ENCODE data around the gene SEZ6. TPM values are rescaled to one million over a fixed set of nuclear protein-coding genes. Genes with fewer than 3 reads are reported as not detected.

Gene SEZ6, protein sequence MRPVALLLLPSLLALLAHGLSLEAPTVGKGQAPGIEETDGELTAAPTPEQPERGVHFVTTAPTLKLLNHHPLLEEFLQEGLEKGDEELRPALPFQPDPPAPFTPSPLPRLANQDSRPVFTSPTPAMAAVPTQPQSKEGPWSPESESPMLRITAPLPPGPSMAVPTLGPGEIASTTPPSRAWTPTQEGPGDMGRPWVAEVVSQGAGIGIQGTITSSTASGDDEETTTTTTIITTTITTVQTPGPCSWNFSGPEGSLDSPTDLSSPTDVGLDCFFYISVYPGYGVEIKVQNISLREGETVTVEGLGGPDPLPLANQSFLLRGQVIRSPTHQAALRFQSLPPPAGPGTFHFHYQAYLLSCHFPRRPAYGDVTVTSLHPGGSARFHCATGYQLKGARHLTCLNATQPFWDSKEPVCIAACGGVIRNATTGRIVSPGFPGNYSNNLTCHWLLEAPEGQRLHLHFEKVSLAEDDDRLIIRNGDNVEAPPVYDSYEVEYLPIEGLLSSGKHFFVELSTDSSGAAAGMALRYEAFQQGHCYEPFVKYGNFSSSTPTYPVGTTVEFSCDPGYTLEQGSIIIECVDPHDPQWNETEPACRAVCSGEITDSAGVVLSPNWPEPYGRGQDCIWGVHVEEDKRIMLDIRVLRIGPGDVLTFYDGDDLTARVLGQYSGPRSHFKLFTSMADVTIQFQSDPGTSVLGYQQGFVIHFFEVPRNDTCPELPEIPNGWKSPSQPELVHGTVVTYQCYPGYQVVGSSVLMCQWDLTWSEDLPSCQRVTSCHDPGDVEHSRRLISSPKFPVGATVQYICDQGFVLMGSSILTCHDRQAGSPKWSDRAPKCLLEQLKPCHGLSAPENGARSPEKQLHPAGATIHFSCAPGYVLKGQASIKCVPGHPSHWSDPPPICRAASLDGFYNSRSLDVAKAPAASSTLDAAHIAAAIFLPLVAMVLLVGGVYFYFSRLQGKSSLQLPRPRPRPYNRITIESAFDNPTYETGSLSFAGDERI
- under 1 TPM; 0.12 to 0.31 TPM for total RNA-seq
- long read RNA-seq, result 0 reads

DNA sequence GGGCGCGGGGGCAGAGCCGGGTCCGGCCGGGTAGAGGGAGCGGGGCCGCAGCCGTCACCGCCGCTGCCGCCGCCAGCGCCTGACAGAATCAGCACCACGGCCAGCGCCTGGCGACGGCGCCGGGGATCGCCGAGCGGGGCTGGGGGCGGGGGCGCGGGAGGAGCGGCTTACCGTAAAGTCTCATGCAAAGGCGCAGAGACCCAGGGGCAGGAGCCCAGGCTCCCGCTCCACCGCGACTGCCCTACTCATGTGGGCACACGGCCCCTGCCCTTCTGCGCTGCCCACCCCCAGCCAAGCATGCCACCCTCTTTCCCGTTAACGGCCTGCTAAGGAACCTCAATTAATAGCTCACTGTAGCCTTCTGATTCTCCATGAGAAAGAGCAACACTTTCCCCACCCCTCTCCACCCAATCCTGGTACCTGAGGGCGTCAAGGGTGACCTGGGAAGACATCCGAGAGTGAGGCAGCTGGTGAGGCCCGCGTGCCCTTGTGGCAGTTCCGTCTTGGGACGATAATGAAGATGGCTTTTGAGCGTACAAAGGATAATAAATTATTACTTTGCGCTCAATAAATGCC lies at the start of gene SEZ6:
Gene SEZ6 (minus strand): TSS at position 98 of the 576 bp plus-strand sequence. CDS start 164 bp downstream, outside the sequence.
- intact Hi-C loops (cut with DNase I), result no loop called here
- ATAC-seq (peak; percentile 87 to 94), DNase-seq (peak; percentile 78)

DNA sequence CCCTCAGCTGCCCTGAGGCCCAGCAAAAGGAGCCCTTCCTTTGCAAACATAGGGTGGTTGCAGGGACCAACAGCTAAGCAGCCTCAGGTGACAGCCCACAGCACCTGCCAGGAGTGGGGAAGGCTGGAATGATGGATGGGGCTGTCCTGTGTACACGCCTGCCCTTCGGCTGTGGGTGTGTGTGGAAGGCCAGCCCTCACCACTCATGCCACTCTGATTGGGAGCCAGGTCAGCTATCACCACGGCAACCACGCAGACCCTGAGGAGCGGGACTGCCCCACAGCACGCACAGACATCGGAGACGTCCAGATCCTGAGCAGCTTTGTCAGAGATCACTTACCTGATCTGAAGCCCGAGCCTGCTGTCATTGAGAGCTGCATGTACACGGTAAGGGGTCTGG lies 49.0 kb upstream of the SEZ6 start:
- intact Hi-C loops (cut with DNase I), result no loop called here
- no peak for DNase-seq
- no peak for ATAC-seq

DNA sequence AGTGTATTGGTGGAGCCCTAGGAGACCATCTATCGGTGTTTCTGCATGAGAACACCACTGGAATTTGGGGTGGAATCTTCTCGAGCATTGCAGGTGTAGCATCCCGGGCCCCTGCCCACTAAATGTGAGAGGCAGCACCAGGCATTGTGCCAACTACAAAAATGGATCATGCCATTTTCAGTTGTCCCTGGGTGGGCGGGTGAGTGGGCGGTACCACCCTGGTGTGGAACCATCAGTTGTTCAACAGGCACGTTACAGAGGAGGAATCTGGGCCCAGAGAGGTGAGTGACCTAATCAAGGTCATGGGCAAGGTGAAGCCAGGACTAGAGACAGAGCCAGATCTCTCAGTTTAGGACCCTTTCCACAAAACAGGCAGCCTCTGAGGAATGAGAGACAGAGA lies 45.9 kb upstream of the SEZ6 start:
- ATAC-seq, result no peak
- intact Hi-C loops (cut with DNase I), result no loop called here
- no peak for DNase-seq

DNA sequence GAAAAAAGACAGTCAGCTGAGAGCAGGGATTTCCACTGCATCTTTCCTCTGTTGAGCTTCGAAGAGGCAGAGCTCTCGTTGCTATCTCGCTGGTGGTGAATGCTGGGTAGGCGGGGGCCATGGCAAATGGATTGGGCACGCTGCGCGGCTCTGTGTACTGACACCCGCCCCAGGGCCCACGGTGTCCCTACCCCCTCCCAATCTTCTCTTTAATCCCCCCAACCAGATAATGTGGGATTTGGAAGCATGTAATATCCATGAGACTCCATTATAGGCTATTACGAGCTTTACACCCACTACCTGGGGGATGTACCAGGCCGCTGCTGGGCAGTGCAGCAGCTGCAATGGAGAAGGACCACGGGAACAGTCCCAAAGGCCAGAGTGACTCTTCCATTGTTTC lies 45.4 kb upstream of the SEZ6 start:
- ATAC-seq (no peak), DNase-seq (no peak)
- intact Hi-C loops (cut with DNase I), result no loop called here

DNA sequence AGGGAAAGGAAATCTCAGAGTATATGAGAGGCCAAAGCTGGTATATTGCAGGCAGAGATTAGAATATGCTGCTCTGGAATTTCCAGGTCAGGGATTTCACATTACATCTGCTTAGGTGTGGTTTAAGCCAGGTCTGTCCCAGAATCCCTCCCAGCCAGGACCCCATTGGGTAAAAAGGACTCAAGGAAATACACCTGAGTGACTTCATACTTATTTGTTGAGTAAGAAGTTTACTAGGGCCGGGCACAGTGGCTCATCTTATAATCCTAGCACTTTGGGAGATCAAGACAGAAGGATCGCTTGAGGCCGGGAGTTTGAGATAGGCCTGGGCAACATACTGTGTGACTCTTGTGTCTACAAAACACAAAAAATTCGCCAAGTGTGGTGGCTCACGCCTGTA lies 44.3 kb upstream of the SEZ6 start:
- ATAC-seq (no peak), DNase-seq (no peak)
- intact Hi-C loops (cut with DNase I), result no loop called here

DNA sequence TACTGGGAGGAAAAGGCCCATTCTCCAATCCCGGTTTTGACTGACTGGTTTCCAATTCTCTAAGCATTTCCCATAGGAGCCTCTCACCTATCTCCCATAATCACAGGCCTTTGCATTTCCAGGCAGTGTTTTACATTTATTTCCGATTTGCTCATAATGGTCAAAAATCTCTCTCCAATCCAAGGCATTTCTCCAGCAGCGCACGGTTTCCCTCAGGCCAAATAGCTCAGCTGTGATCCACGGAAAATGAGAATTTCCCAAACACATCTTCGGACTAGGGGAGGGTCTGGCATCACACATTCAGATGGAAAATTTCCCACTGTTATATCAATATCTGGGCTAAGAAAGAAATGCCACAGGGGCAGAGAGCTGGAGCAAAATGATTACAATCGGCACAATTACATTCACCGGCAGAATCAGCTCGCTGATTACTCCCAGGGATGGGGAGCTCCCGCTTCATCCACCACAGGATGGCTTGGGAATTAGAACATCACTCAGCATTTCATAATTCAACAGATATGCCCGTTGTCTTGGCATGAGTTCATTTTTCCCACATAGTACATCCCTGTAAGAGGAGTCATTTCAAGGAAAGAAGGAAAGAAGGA lies 43.8 kb upstream of the SEZ6 start:
- DNase-seq, result no peak
- intact Hi-C loops (cut with DNase I), result no loop called here
- ATAC-seq, result peak in 1 of 2 donors; percentile 12

DNA sequence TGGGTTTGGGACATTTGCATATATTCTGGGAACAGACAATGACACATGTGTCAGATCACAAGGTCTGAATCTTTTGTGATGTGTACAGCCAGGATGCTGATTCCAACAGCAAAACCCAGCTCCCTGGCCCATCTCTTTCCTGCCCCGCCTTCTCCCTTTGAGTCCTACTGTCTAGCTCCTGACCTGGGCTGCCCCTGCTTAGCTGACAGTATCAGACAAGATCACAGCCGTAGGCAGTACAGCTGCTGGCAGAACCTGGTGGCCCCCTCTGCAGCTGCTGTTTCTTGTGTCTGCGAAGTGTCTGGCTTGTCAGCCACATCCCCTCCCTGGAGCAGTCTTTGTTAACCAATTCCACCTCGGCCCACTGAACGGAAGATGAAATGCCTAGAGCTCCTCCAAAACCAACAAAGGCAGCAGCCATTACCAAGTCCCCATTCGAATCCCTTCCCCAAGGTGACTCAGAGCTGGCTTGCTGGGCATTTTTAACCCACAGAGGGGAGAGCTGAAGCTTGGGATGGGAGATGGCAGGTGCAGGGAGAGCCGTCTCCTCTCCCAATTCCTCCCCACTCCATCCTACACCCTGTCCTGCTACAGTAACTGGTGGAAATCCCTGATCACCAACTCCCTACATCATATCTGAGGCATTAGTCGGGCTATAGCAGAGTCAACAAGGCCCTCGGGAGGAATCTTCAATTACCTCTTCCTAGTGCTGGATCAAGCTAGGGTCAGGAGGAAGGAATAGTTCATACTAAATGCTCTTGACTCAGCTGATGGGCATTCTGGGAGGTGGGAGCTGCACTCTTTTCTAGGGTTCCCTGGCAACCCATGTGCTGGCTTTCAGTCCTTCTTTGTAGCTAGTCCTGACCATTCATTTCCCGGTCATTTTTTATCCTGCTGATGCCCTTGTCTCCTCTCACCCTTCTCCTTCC lies 42.9 kb upstream of the SEZ6 start:
- peak in 1 of 2 donors; percentile 41 for ATAC-seq
- DNase-seq, result no peak
- intact Hi-C loops (cut with DNase I), result no loop called here

DNA sequence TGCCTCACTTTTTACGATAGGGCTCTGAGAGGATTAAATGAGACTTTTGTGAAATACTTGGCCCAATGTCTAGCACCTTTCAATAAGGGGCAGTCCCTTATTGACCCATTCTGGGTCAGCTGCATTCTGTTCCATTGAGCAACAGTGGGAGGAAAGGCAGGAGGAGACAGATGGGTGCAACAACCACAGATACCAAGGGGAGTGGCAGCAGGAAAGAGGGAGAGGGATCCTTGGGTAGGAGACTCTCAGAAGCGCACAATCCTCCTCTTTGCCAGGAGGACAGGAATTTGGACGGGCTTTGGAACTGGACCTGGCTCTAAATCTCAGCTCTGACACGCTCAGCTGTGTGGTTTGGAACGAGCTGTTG lies 40.6 kb upstream of the SEZ6 start:
- DNase-seq (no peak), ATAC-seq (peak in 1 of 2 donors; percentile 59)
- intact Hi-C loops (cut with DNase I), result no loop called here

DNA sequence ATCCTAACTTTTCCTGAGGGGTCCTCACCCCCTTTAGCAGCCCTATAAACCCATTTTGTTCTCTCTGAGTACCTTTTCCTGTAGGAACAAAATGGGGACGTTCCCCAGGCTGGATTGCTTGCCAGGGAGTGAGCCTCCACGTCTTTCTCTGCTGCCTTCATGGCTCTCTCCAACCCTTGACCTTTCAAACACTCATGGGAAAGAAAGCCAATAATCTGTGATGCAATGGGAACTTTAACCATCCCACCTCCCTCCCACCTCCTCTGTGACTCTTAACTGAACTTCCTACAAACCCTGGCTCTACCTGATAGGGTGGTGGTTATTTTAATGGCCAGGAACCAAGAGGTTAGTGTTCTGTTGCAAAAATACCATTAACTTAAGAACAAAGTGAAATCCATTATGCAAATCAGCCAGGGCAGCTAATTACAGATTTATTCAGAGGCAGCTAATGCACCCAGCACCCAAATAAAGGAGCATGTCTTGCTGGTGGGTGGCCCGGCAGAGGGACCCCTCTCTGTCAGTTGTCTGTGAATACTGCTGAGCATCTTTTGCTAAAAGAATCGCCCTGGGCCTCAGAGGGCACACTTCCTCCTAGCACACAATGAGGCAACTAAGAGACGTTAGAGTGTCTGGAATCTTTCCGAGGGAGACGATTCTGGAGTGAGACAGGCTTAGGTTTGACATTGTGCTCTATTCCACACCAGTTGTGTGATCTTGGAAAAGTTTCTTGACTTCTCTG lies 40.1 kb upstream of the SEZ6 start:
- intact Hi-C loops (cut with DNase I), result no loop called here
- ATAC-seq (peak in 1 of 2 donors; percentile 22), DNase-seq (no peak)

DNA sequence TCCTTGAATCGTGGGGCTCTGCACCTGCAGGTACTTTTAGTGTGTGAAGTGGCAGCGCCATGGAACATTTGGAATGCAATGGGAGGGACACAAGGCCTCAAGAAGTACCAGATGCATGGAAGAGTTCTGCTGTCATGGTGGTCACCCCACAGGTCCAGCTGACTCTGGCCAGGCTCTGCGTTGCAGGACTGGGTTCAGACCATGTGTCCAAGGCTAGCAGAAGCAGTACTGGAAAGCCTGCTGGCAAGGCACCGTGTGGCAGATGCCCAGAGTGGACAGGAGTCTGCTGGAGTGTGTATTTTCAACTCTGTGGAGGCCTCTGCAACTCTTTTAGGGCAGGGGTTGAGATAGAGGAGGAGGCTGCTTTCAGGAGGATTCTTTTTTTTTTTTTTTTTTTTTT lies 39.2 kb upstream of the SEZ6 start:
- intact Hi-C loops (cut with DNase I), result no loop called here
- no peak for ATAC-seq
- no peak for DNase-seq

DNA sequence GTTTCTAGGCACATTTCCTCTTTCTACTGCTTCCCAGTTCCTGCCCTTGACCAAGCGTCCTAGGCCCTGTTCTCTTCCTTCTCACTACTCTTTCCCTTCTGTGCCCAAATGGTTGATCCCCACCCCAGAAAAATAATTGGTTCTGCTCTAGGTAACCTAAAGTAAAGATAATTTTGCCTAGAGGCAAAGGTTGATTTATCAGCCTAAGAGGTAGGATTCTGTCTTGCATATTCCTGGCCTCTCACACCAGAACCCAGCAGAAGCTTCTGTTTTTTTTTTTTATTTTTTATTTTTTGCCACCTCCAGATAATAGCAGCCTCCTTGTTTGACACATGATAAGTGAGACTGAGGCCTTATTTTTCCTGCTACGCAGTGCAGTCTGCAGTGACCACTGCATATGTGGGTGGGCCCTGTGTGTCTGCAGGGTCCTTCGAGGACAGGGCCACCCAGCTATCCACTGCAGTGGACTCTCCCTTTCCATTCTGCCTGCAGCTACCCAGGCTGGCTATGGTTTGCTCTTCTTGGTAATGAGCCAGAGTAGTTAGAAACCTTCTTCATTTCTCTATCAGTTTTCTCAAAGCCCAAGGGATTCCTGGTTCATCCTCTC lies 37.8 kb upstream of the SEZ6 start:
- intact Hi-C loops (cut with DNase I), result no loop called here
- DNase-seq, result no peak
- peak in 1 of 2 donors; percentile 55 for ATAC-seq

DNA sequence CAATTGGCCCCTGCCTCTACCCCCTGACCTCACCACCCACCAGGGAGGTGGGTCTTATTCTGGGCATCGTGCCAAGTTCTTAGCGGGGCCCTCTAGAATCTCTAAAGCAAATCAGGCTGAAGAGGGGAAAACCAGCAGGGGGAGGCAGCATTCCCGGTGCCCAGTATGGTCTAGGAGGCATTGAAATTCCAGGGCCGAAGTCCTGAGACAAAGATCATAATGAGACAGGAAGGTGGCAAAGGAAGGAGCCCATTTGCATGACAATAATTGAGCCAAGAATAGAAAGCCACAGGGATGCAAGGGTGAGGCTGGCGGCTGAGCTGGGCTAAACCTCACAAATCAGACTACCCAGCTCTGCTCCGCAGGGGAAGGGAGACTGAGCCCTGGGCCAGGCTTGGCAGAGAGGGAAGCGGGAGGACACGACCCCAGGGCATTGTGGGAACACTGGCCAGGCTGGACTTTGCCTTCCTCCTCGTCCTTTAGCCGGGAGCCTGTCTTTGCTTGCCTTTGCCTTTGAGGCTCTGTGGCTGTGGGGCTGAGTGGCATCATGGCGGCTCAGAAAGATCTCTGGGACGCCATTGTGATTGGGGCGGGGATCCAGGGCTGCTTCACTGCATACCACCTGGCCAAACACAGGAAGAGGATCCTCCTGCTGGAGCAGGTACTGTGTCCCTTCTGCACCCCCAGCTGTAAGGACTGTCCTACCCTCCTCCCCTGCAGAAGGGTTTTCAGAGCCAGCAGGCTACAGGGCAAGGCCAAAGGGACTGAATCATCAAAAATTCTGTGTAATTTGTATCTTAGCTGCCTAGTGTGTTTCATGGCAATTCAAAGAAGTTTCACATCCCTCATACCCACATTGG lies 37.1 kb upstream of the SEZ6 start, which contains the start of gene PIPOX:
Gene PIPOX (plus strand): TSS at position 463 of the 860 bp plus-strand sequence. CDS start 85 bp downstream, at position 548.
- ATAC-seq (peak; percentile 36 to 54), DNase-seq (no peak)
- intact Hi-C loops (cut with DNase I), result no loop called here

DNA sequence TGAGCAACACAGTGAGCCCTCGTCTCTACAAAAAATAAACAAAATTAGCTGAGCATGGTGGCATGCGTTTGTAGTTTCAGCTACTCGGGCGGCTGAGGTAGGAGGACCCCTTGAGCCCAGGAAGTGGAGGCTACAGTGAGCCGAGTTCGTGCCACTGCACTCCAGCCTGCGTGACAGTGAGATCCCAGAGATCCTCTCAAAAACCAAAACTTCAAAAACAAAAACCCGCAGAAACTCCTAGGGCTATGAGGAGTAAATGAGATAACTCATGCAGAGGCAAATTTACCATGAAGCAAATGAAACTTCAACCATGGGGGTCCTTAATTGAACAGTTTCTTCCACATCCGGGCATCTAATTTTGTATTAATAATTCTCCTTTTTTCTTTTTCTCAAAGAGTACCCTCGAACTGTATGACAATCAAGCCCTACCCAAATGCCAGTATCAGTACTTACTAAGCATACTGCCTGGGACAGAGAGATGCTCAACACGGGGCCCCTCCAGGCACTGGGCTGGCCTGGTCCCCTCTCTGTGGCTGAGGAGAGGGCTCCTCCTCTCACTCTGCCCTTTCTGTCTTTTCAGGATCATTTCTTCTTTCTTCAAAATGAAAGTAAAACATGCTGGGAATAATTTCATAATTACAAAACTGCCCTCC lies 36.3 kb upstream of the SEZ6 start:
- ATAC-seq (no peak), DNase-seq (no peak)
- intact Hi-C loops (cut with DNase I), result no loop called here

DNA sequence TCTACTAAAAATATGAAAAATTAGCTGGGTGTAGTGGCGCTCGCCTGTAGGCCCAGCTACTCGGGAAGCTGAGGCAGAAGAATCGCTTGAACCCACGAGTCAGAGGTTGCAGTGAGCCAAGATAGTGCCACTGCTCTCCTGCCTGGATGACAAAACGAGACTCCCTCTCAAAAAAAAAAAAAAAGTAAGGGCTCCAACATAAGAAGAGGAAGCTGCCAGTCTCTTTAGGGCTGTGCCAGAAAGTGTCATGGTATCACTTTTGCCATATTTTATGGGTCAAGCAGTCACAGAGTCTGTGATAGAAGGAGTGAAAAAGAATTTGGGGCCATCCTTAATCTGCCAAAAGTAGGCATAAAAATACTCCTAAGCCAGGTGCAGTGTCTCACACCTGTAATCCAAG lies 35.7 kb upstream of the SEZ6 start:
- DNase-seq (no peak), ATAC-seq (no peak)
- intact Hi-C loops (cut with DNase I), result no loop called here

DNA sequence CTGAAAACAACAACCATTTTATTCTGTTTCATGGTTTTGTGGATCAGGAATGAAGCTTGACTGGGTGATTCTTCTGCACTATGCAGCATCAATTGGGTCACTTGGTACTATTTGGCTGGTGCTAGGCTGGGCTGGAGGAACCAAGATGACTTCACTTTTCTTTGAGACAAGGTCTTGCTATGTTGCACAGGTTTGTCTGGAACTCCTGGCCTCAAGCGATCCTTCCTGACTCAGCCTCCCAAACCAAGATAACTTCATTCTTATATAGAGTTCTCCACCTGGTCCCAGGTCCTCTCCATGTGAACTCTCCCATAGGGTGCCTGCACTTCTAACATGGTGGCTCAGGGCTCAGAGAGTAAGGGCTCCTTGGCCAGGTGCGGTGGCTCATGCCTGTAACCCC lies 35.3 kb upstream of the SEZ6 start:
- intact Hi-C loops (cut with DNase I), result no loop called here
- DNase-seq, result no peak
- no peak for ATAC-seq
